HepG2 (cell line): ENCODE results near the gene ABCC2.

Experiments used
- AFF4 ChIP-seq: sonication (generic); formaldehyde crosslinking; IDR thresholded peaks from 2 replicates; pipeline ENCODE4 v1.4.0; 2020; ENCODE audit warnings: missing genetic modification reagents
- CTCF ChIP-seq: sonication (generic); formaldehyde crosslinking; IDR thresholded peaks from 2 replicates; pipeline ENCODE4 v1.5.0; 2020; ENCODE audit warnings: mild to moderate bottlenecking, missing genetic modification reagents, moderate library complexity
- EP300 ChIP-seq, 3 experiments: sonication (generic) in 1 of 3; formaldehyde crosslinking in 1 of 3; IDR thresholded peaks; 2 replicates each; pipeline versions ENCODE4 v1.5.1 to v1.6.1; 2011 to 2020; ENCODE audit warnings: low read depth in 2 of 3, low read length in 2 of 3, borderline replicate concordance in 1 of 3, improper control_type of control experiment in 1 of 3, mild to moderate bottlenecking in 1 of 3, missing genetic modification reagents in 1 of 3, moderate library complexity in 1 of 3
- PRDM15 ChIP-seq: sonication (generic); formaldehyde crosslinking; IDR thresholded peaks from 2 replicates; pipeline ENCODE4 v1.4.0; 2020; ENCODE audit warnings: missing genetic modification reagents
- RFX1 ChIP-seq: fragments of 450-650 bp; IDR thresholded peaks from 2 replicates; pipeline ENCODE4 v1.6.1; 2017

- TF ChIP-seq EP300 (IDR thresholded peaks at IDR 0.05; ENCODE audit: low read depth in 2 of 2, low read length in 2 of 2) (no peak), EP300 (CRISPR knock-in tag; IDR thresholded peaks at IDR 0.05; ENCODE audit: borderline replicate concordance) (no peak), CTCF (CRISPR knock-in tag) (no peak), RFX1 (no peak), AFF4 (no peak), PRDM15 (CRISPR knock-in tag) (no peak)
Measured at GRCh38 chr10:99852481-99853213, 70.2 kb downstream of the ABCC2 start.
